ENCODE data around the gene MGAT4D. TPM values are rescaled to one million over a fixed set of nuclear protein-coding genes. Genes with fewer than 3 reads are reported as not detected.
"Not testable (repeated sequence)": the region's sequence is repeated elsewhere in the genome, so short reads cannot be mapped to it uniquely, and the experiment has no call there.

MGAT4D gene
- total RNA-seq, 4 donors from 2014 or later: not detected

- H3K36me3 ChIP-seq: no peaks in the 10 kb centered on the region
- H3K4me1 ChIP-seq: peaks cover 0 to 21% (median 3%) of the 10 kb centered on the region in 3 donors
- H3K27ac ChIP-seq: peak overlapping the region in 3 of 4 donors; percentile 55 to 79 (median 73)
- peaks cover 4% of the 10 kb centered on the region for H3K27me3 ChIP-seq
- WGBS, 2 donors (ENCODE audit: low coverage in 1 of 2): 8 to 20% methylated on average over 5 to 16 of the region's 23 CpGs
- no peak for ATAC-seq
- TF ChIP-seq EP300 (IDR thresholded peaks at IDR 0.05) (no peak), POLR2AphosphoS5 (IDR thresholded peaks at IDR 0.05) (no peak), POLR2A (IDR thresholded peaks at IDR 0.05) (no peak)
- TF ChIP-seq, protein P1, sequence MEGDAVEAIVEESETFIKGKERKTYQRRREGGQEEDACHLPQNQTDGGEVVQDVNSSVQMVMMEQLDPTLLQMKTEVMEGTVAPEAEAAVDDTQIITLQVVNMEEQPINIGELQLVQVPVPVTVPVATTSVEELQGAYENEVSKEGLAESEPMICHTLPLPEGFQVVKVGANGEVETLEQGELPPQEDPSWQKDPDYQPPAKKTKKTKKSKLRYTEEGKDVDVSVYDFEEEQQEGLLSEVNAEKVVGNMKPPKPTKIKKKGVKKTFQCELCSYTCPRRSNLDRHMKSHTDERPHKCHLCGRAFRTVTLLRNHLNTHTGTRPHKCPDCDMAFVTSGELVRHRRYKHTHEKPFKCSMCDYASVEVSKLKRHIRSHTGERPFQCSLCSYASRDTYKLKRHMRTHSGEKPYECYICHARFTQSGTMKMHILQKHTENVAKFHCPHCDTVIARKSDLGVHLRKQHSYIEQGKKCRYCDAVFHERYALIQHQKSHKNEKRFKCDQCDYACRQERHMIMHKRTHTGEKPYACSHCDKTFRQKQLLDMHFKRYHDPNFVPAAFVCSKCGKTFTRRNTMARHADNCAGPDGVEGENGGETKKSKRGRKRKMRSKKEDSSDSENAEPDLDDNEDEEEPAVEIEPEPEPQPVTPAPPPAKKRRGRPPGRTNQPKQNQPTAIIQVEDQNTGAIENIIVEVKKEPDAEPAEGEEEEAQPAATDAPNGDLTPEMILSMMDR (IDR thresholded peaks at IDR 0.05): no peak
- H3K9me3 ChIP-seq: no peaks in the 10 kb centered on the region
- peak overlapping the region; percentile 48 to 68 for H3K4me3 ChIP-seq
Measured at GRCh38 chr4:140426610-140427105, 71.4 kb downstream of the MGAT4D start.

DNA sequence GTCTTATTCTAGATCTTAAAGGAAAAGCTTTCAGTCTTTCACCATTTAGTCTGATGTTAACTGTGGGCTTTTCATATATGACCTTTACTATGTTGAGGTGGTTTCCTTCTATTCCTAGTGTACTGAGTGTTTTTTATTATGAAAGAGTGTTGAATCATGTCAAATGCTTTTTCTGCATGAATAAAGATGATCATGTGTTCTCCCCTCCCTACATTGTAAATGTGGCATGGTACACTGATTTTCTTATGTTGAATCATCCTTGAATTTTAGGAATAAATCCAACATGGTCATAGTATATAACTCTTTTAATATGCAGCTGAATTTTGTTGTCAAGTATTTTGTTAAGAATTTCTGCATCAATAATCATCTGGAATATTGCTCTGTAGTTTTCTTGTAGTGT, 75.0 kb downstream of the MGAT4D start:
- Histone ChIP-seq H3K27ac (no peak overlapping the region), H3K36me3 (no peaks in the 10 kb centered on the region), H3K4me1 (peaks cover 0 to 18% (median 3%) of the 10 kb centered on the region in 3 donors), H3K9me3 (no peaks in the 10 kb centered on the region), H3K4me3 (no peak overlapping the region), H3K27me3 (peaks cover 4% of the 10 kb centered on the region)
- no peak for ATAC-seq
- TF ChIP-seq EP300 (IDR thresholded peaks at IDR 0.05) (no peak), POLR2AphosphoS5 (IDR thresholded peaks at IDR 0.05) (no peak), POLR2A (IDR thresholded peaks at IDR 0.05) (no peak)
- TF ChIP-seq, protein P1 (IDR thresholded peaks at IDR 0.05): no peak

DNA sequence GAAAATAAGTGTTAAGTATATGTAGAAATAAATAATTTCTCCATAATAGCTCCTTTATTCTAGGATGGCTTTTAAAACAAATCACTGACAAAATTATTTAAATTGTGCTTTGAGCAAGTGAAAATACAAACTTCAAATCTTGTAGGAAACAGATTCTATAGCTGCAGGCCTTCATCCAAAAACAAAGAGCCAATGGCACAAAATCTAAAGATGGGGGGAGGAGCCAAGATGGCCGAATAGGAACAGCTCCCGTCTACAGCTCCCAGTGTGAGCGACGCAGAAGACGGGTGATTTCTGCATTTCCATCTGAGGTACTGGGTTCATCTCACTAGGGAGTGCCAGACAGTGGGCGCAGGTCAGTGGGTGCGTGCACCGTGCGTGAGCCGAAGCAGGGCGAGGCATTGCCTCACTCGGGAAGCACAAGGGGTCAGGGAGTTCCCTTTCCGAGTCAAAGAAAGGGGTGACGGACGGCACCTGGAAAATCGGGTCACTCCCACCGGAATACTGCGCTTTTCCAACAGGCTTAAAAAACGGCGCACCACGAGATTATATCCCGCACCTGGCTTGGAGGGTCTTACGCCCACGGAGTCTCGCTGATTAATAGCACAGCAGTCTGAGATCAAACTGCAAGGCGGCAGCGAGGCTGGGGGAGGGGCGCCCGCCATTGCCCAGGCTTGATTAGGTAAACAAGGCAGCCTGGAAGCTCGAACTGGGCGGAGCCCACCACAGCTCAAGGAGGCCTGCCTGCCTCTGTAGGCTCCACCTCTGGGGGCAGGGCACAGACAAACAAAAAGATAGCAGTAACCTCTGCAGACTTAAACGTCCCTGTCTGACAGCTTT, 84.7 kb downstream of the MGAT4D start:
- 100% methylated on average over 5 of the region's 32 CpGs for WGBS, 2 donors (ENCODE audit: low coverage in 1 of 2)
- not testable (repeated sequence) for H3K27ac ChIP-seq, H3K36me3 ChIP-seq, H3K4me3 ChIP-seq, H3K4me1 ChIP-seq, ATAC-seq, H3K9me3 ChIP-seq, H3K27me3 ChIP-seq

- Histone ChIP-seq H3K4me1 (no peaks in the 10 kb centered on the region), H3K36me3 (no peaks in the 10 kb centered on the region), H3K27me3 (no peaks in the 10 kb centered on the region), H3K4me3 (no peak overlapping the region), H3K9me3 (no peaks in the 10 kb centered on the region), H3K27ac (no peak overlapping the region)
- TF ChIP-seq, protein P1 (IDR thresholded peaks at IDR 0.05): no peak
- TF ChIP-seq POLR2AphosphoS5 (IDR thresholded peaks at IDR 0.05) (no peak), POLR2A (IDR thresholded peaks at IDR 0.05) (no peak), EP300 (IDR thresholded peaks at IDR 0.05) (no peak)
- ATAC-seq: no peak
- 77% methylated on average over 1 of the region's 1 CpG; no CpG with 5 or more reads in 1 of the 2 donors for WGBS, 2 donors (ENCODE audit: low coverage in 1 of 2)
Measured at GRCh38 chr4:140408974-140409373, 89.1 kb downstream of the MGAT4D start.

DNA sequence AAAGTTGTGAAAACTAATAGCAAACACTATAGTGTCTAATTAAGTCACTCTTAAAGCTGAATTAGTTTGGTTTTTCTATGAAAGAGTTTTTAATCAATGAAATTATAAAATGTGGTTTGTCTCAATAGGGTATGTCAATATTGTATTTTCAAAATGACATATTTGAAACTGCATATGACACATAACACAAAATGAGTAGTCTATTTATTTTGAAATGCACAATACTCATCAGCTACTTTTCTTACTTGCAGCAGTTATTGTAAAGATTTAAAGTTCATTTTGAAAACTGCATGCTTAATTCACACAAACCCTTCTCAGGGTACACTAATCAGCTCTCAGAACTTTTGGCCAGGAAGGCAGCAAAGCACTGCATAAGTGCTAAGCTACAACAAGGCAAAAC, 91.8 kb downstream of the MGAT4D start:
- no peaks in the 10 kb centered on the region for H3K36me3 ChIP-seq
- H3K9me3 ChIP-seq: no peaks in the 10 kb centered on the region
- H3K27me3 ChIP-seq: no peaks in the 10 kb centered on the region
- H3K4me3 ChIP-seq: no peak overlapping the region
- H3K27ac ChIP-seq: no peak overlapping the region
- ATAC-seq: no peak
- TF ChIP-seq, protein P1 (IDR thresholded peaks at IDR 0.05): no peak
- TF ChIP-seq POLR2A (IDR thresholded peaks at IDR 0.05): no peak
- TF ChIP-seq POLR2AphosphoS5 (IDR thresholded peaks at IDR 0.05): no peak
- TF ChIP-seq EP300 (IDR thresholded peaks at IDR 0.05): no peak
- no peaks in the 10 kb centered on the region for H3K4me1 ChIP-seq

Data from gastroesophageal sphincter (tissue), 4 donors.